ENCODE measurements around the gene DUSP15.

Gene DUSP15

DNA sequence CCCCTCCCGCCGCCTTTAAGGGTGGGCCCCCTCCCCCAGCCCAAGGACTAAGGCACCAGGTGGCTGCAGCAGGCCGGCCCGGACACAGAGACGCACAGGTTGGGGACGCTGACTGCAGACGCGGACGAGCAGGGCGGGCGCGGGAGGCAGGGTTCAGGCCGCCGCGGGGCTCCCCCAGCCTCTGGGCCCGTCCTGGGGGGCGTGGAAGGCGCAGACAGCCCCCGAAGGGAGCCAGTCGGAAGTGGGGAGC, 9.3 kb downstream of the DUSP15 start:
- Histone ChIP-seq H3K27ac (ENCODE audit: low read depth, low read length) (no peak overlapping the region), H3K79me2 (ENCODE audit: insufficient read depth, low read length) (no peaks in the 10 kb centered on the region), H2AFZ (ENCODE audit: low read depth, low read length, severe bottlenecking) (peak overlapping the region; percentile 95), H3F3A (ENCODE audit: insufficient read depth) (no peaks in the 10 kb centered on the region), H3K9ac (ENCODE audit: low read length) (peak overlapping the region; percentile 66), H3K36me3 (ENCODE audit: low read length) (no peaks in the 10 kb centered on the region), H4K20me1 (ENCODE audit: low read depth, low read length) (no peaks in the 10 kb centered on the region), H3K4me3 (ENCODE audit: insufficient read depth, low read length, poor library complexity, severe bottlenecking) (peak overlapping the region; percentile 59), H3K9me2 (replicated peaks; ENCODE audit: insufficient read depth, low read length) (no peaks in the 10 kb centered on the region), H3K4me2 (ENCODE audit: low read depth, low read length, poor library complexity, severe bottlenecking) (peak overlapping the region; percentile 87), H3K9me3 (ENCODE audit: insufficient read depth, low read length) (no peaks in the 10 kb centered on the region), H3K27me3 (ENCODE audit: low read length) (no peaks in the 10 kb centered on the region)
- TF ChIP-seq, protein P1, sequence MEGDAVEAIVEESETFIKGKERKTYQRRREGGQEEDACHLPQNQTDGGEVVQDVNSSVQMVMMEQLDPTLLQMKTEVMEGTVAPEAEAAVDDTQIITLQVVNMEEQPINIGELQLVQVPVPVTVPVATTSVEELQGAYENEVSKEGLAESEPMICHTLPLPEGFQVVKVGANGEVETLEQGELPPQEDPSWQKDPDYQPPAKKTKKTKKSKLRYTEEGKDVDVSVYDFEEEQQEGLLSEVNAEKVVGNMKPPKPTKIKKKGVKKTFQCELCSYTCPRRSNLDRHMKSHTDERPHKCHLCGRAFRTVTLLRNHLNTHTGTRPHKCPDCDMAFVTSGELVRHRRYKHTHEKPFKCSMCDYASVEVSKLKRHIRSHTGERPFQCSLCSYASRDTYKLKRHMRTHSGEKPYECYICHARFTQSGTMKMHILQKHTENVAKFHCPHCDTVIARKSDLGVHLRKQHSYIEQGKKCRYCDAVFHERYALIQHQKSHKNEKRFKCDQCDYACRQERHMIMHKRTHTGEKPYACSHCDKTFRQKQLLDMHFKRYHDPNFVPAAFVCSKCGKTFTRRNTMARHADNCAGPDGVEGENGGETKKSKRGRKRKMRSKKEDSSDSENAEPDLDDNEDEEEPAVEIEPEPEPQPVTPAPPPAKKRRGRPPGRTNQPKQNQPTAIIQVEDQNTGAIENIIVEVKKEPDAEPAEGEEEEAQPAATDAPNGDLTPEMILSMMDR (IDR thresholded peaks at IDR 0.05; ENCODE audit: insufficient read depth, low read length, poor library complexity, severe bottlenecking), result no peak
- no peak for TF ChIP-seq EZH2phosphoT487 (conservative IDR thresholded peaks at IDR 0.05; ENCODE audit: low read length)

DNA sequence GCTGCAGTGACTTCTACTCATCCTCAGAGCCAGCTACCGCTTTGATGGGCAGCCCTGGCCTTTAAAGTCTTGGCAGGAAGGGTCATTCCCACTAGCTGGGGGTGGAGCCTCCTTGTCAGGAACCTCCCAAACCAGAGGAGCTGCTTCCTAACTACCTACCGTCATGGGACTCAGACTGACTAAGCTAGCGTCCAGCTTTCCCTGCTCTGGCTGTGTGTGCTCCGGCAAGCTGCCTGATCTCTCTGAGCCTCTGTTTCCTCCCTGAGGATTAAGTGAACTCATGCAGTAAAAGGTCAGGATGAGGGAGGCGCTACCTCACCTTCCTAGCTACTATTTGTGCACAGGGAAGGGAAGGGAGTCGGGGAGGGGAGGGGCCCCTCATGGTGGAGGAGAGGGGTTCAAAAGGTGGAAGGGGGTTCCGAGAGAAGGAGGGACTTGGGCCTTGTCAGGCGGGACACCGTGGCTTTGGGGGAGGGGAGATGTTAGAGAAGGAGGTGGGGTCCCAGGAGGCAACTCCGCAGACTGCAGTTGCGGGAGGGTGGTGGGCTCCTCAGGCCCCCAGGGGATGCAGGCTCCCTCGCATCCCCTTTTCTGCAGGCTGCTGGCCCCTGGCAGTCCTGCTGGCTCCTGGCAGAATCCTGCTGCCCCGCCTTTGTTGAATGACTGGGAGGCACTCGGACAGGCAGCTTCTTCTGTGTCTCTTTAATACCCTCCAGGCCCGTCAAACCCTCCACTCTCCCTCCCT, 9.8 kb downstream of the DUSP15 start:
- Histone ChIP-seq H3F3A (ENCODE audit: insufficient read depth) (no peaks in the 10 kb centered on the region), H3K9ac (ENCODE audit: low read length) (peak overlapping the region; percentile 66), H4K20me1 (ENCODE audit: low read depth, low read length) (no peaks in the 10 kb centered on the region), H3K9me3 (ENCODE audit: insufficient read depth, low read length) (no peaks in the 10 kb centered on the region), H3K36me3 (ENCODE audit: low read length) (no peaks in the 10 kb centered on the region), H3K4me2 (ENCODE audit: low read depth, low read length, poor library complexity, severe bottlenecking) (peak overlapping the region; percentile 87), H3K9me2 (replicated peaks; ENCODE audit: insufficient read depth, low read length) (no peaks in the 10 kb centered on the region), H3K79me2 (ENCODE audit: insufficient read depth, low read length) (no peaks in the 10 kb centered on the region), H3K4me3 (ENCODE audit: insufficient read depth, low read length, poor library complexity, severe bottlenecking) (peak overlapping the region; percentile 59), H2AFZ (ENCODE audit: low read depth, low read length, severe bottlenecking) (peak overlapping the region; percentile 95), H3K27ac (ENCODE audit: low read depth, low read length) (no peak overlapping the region), H3K27me3 (ENCODE audit: low read length) (no peaks in the 10 kb centered on the region)
- TF ChIP-seq, protein P1 (IDR thresholded peaks at IDR 0.05; ENCODE audit: insufficient read depth, low read length, poor library complexity, severe bottlenecking), result no peak
- no peak for TF ChIP-seq EZH2phosphoT487 (conservative IDR thresholded peaks at IDR 0.05; ENCODE audit: low read length)

DNA sequence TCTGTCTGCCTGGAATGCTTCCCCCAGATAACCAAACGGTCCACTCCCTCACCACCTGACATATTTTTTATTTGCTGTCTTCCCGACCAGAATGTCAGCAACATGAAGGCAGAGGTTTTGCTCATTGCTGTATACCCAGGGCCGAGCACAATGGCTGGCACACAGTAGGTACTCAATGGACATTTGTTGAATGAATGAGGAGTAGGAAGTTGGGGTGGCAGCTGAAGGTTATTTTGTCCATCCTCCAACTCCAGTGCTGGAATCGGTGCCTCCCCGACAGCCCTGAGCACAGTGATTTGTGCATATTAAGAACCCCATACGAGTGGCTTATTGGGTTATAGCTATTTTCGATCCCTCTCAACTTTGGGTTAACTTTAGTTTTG, 10.3 kb downstream of the DUSP15 start:
- Histone ChIP-seq H3K9me3 (ENCODE audit: insufficient read depth, low read length) (no peaks in the 10 kb centered on the region), H3K36me3 (ENCODE audit: low read length) (no peaks in the 10 kb centered on the region), H3K79me2 (ENCODE audit: insufficient read depth, low read length) (no peaks in the 10 kb centered on the region), H3K9ac (ENCODE audit: low read length) (no peak overlapping the region), H3K4me2 (ENCODE audit: low read depth, low read length, poor library complexity, severe bottlenecking) (no peak overlapping the region), H3K9me2 (replicated peaks; ENCODE audit: insufficient read depth, low read length) (no peaks in the 10 kb centered on the region), H3F3A (ENCODE audit: insufficient read depth) (no peaks in the 10 kb centered on the region), H3K27me3 (ENCODE audit: low read length) (no peaks in the 10 kb centered on the region), H2AFZ (ENCODE audit: low read depth, low read length, severe bottlenecking) (no peak overlapping the region), H4K20me1 (ENCODE audit: low read depth, low read length) (no peaks in the 10 kb centered on the region), H3K27ac (ENCODE audit: low read depth, low read length) (no peak overlapping the region), H3K4me3 (ENCODE audit: insufficient read depth, low read length, poor library complexity, severe bottlenecking) (no peak overlapping the region)
- TF ChIP-seq, protein P1 (IDR thresholded peaks at IDR 0.05; ENCODE audit: insufficient read depth, low read length, poor library complexity, severe bottlenecking), result no peak
- TF ChIP-seq EZH2phosphoT487 (conservative IDR thresholded peaks at IDR 0.05; ENCODE audit: low read length), result no peak

Data from SU-DHL-6 (cell line).